Caco-2 (cell line): Measurements from ENCODE around the gene NKD1. TPM values are rescaled to one million over a fixed set of nuclear protein-coding genes. Genes with fewer than 3 reads are reported as not detected.

Experiments used
- BruUV-seq: library from RNA; stranded (reverse); fragments of 400-500 nt; replicated peaks from 2 replicates; lab custom pipeline; 2021; lab: Mats Ljungman, UMichigan
- CTCF ChIA-PET: fragments of 300-600 bp; sonication (Branson Sonifier 250); formaldehyde crosslinking; loops from one replicate; lab custom pipeline; 2022; ENCODE audit warnings: antibody characterized with exemption; lab: Charles Lee
- POLR2A ChIA-PET: fragments of 300-600 bp; sonication (Branson Sonifier 250); formaldehyde crosslinking; loops from one replicate; lab custom pipeline; 2022; ENCODE audit warnings: antibody characterized with exemption; lab: Charles Lee
- DNase-seq, 2 experiments: peaks; one replicate each; pipeline versions ENCODE4 v3.0.0 to v3.0.0-alpha.2; 2020 to 2022
- H3K27me3 ChIP-seq: replicated peaks from 2 replicates; pipeline ENCODE4 v1.6.0; 2011; ENCODE audit warnings: low read length; ENCODE audit not compliant: control insufficient read depth, insufficient read depth
- H3K36me3 ChIP-seq: 2 replicates; pipeline ENCODE4 v1.5.1; 2011; ENCODE audit warnings: low read length; ENCODE audit not compliant: control insufficient read depth, insufficient read depth
- H3K4me1 ChIP-seq: fragments of 250-450 bp; sonication (Bioruptor Pico); 2 replicates; pipeline ENCODE4 v1.5.1; 2020; ENCODE audit warnings: mild to moderate bottlenecking
- H3K4me3 ChIP-seq: 2 replicates; pipeline ENCODE4 v1.5.1; 2011; ENCODE audit warnings: low read depth, mild to moderate bottlenecking, control low read depth, low read length
- H3K9me3 ChIP-seq: fragments of 250-450 bp; sonication (Bioruptor Pico); 2 replicates; pipeline ENCODE4 v1.5.1; 2020; ENCODE audit warnings: mild to moderate bottlenecking, moderate library complexity
- H3K27ac Mint-ChIP-seq: one replicate; pipeline ENCODE4 v1.8.0; 2022; ENCODE audit warnings: mixed read lengths; ENCODE audit not compliant: unreplicated experiment
- H3K27me3 Mint-ChIP-seq: one replicate; pipeline ENCODE4 v1.8.0; 2022; ENCODE audit warnings: mixed read lengths; ENCODE audit not compliant: insufficient read depth, unreplicated experiment
- H3K36me3 Mint-ChIP-seq: one replicate; pipeline ENCODE4 v1.8.0; 2022; ENCODE audit warnings: mild to moderate bottlenecking, mixed read lengths; ENCODE audit not compliant: insufficient read depth, unreplicated experiment
- H3K4me1 Mint-ChIP-seq: one replicate; pipeline ENCODE4 v1.8.0; 2022; ENCODE audit warnings: low read depth, mixed read lengths; ENCODE audit not compliant: unreplicated experiment
- H3K4me3 Mint-ChIP-seq: one replicate; pipeline ENCODE4 v1.8.0; 2022; ENCODE audit warnings: mild to moderate bottlenecking, moderate library complexity, mixed read lengths; ENCODE audit not compliant: unreplicated experiment
- H3K9me3 Mint-ChIP-seq: one replicate; pipeline ENCODE4 v1.8.0; 2022; ENCODE audit warnings: mixed read lengths; ENCODE audit not compliant: unreplicated experiment
- intact Hi-C: fragments of 100-400 bp; cut with micrococcal nuclease; formaldehyde crosslinking; loops from one replicate; pipeline ENCODE4 v1.10.0; 2022; ENCODE audit not compliant: unreplicated experiment
- total RNA-seq: library from RNA; stranded (reverse); gene quantifications from 2 replicates; pipeline ENCODE4 v1.2.3, GENCODE V29; 2022
- TF ChIP-seq, protein P1 (sequence below), 2 experiments: fragments of 200-600 bp in 1 of 2; IDR thresholded peaks; 1 replicate in 1 of 2; 2 replicates in 1 of 2; pipeline versions ENCODE4 v1.5.1 to v1.8.0; 2011 to 2022; ENCODE audit warnings: antibody characterized with exemption in 1 of 2, control low read depth in 1 of 2, inconsistent platforms in 1 of 2, low read depth in 1 of 2, low read length in 1 of 2, mild to moderate bottlenecking in 1 of 2, moderate library complexity in 1 of 2; ENCODE audit not compliant: insufficient read depth in 1 of 2, severe bottlenecking in 1 of 2, unreplicated experiment in 1 of 2

NKD1 gene
- total RNA-seq, 1 experiment from 2014 or later = 54.9 TPM

DNA sequence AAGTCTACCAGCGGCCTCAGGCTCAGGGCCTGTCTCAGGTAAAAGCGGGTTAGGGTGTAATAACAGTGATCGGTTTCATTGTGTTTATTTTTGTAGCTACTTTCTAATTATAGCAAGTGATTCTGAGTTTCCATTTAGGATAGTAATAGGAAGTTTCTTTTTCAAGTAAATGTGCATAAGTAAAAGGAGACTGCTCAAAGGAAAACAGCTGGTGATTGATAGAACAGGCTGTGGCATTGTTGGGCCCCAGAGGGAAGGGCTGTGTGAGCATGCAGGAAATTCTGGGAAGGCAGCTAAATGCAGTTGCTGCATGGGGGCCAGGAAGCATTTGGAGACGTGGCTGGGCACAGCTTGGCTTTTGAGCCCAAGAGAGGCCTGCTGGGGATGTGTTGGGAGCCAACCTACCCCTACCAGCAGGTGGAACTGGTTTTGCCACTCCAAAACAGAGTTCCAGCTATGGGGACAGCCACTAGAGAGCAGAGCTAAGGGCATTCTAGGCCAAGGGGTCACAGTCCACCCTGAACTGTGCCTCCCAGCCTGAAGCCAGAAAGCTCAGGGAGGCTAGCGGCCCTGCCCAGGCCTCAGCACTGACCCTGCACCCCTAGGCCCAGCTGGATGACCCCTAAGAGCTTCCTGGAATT is 120.3 kb downstream of the NKD1 start:
- peak; percentile 74 for DNase-seq
- intact Hi-C loops = loop anchor here (1.0 to 5.0 kb wide), 2 partner anchors 138 to 201 kb away; no protein-coding TSS in a partner anchor
- no peak overlapping the region for H3K4me3 ChIP-seq
- H3K27me3 Mint-ChIP-seq = no peaks in the 10 kb centered on the region
- H3K9me3 Mint-ChIP-seq = peaks cover 20% of the 10 kb centered on the region
- CTCF ChIA-PET = interaction anchor here (0.5 to 8.1 kb wide), 13 partner anchors 10 to 455 kb away, joined by 3 to 188 read pairs (median 4); partner anchors contain the start of genes BRD7 and CYLD
- H3K36me3 Mint-ChIP-seq = no peaks in the 10 kb centered on the region
- peaks cover 19% of the 10 kb centered on the region for H3K9me3 ChIP-seq
- peak overlapping the region; percentile 8 for H3K27ac Mint-ChIP-seq
- peaks cover 21% of the 10 kb centered on the region for H3K4me1 Mint-ChIP-seq
- no peaks in the 10 kb centered on the region for H3K36me3 ChIP-seq
- TF ChIP-seq, protein P1, sequence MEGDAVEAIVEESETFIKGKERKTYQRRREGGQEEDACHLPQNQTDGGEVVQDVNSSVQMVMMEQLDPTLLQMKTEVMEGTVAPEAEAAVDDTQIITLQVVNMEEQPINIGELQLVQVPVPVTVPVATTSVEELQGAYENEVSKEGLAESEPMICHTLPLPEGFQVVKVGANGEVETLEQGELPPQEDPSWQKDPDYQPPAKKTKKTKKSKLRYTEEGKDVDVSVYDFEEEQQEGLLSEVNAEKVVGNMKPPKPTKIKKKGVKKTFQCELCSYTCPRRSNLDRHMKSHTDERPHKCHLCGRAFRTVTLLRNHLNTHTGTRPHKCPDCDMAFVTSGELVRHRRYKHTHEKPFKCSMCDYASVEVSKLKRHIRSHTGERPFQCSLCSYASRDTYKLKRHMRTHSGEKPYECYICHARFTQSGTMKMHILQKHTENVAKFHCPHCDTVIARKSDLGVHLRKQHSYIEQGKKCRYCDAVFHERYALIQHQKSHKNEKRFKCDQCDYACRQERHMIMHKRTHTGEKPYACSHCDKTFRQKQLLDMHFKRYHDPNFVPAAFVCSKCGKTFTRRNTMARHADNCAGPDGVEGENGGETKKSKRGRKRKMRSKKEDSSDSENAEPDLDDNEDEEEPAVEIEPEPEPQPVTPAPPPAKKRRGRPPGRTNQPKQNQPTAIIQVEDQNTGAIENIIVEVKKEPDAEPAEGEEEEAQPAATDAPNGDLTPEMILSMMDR (IDR thresholded peaks at IDR 0.05; ENCODE audit: insufficient read depth in 1 of 2, low read depth in 1 of 2, low read length in 1 of 2, severe bottlenecking in 1 of 2, unreplicated experiment in 1 of 2) = peak in 1 of 2 experiments; percentile 47
- BruUV-seq = no TSS peak
- H3K4me3 Mint-ChIP-seq = no peak overlapping the region
- H3K27me3 ChIP-seq = no peaks in the 10 kb centered on the region
- POLR2A ChIA-PET = no interaction called here
- H3K4me1 ChIP-seq = peaks cover 10% of the 10 kb centered on the region; the same call in 1 of the 2 replicates

DNA sequence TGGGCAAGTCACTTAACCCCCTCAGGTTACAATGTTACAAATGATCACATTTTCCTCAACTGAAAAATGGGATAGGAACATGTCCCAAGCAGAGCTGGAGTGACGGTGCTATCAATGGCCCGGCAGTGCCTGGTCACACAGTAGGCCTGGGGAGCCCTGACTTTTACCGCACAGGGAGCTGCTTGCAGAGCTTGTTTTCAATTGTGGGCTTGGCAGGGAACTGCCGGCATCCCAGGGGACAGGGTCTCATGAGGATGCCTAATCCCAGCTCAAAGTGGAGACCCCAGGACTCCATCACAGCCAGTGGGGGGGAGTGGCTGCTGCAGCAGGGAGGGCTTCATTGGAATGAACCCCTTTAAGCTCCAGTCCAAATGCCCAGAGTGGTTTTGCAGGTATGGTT is 121.5 kb downstream of the NKD1 start:
- intact Hi-C loops = loop anchor here (5.0 kb wide), 1 partner anchor 202 kb away; no protein-coding TSS in a partner anchor
- H3K4me1 Mint-ChIP-seq = peaks cover 21% of the 10 kb centered on the region
- no peaks in the 10 kb centered on the region for H3K36me3 Mint-ChIP-seq
- H3K9me3 Mint-ChIP-seq = peaks cover 20% of the 10 kb centered on the region
- TF ChIP-seq, protein P1 (IDR thresholded peaks at IDR 0.05; ENCODE audit: insufficient read depth in 1 of 2, low read depth in 1 of 2, low read length in 1 of 2, severe bottlenecking in 1 of 2, unreplicated experiment in 1 of 2) = no peak
- Histone ChIP-seq H3K4me1 (peaks cover 10% of the 10 kb centered on the region; the same call in 1 of the 2 replicates), H3K4me3 (no peak overlapping the region), H3K27me3 (no peaks in the 10 kb centered on the region), H3K36me3 (no peaks in the 10 kb centered on the region), H3K9me3 (peaks cover 19% of the 10 kb centered on the region)
- no peak overlapping the region for H3K27ac Mint-ChIP-seq
- POLR2A ChIA-PET = no interaction called here
- BruUV-seq = no TSS peak
- no peaks in the 10 kb centered on the region for H3K27me3 Mint-ChIP-seq
- no peak overlapping the region for H3K4me3 Mint-ChIP-seq
- CTCF ChIA-PET = interaction anchor here (8.1 kb wide), 1 partner anchor 136 kb away, joined by 188 read pairs; no protein-coding TSS in a partner anchor
- no peak for DNase-seq

- Histone ChIP-seq H3K4me3 (no peak overlapping the region), H3K36me3 (no peaks in the 10 kb centered on the region), H3K4me1 (peaks cover 10% of the 10 kb centered on the region; the same call in 1 of the 2 replicates), H3K27me3 (no peaks in the 10 kb centered on the region), H3K9me3 (peaks cover 19% of the 10 kb centered on the region)
- H3K27me3 Mint-ChIP-seq = no peaks in the 10 kb centered on the region
- CTCF ChIA-PET = interaction anchor here (8.1 kb wide), 1 partner anchor 135 kb away, joined by 188 read pairs; no protein-coding TSS in a partner anchor
- peaks cover 21% of the 10 kb centered on the region for H3K4me1 Mint-ChIP-seq
- H3K36me3 Mint-ChIP-seq = no peaks in the 10 kb centered on the region
- no peak overlapping the region for H3K4me3 Mint-ChIP-seq
- POLR2A ChIA-PET = no interaction called here
- TF ChIP-seq, protein P1 (IDR thresholded peaks at IDR 0.05; ENCODE audit: insufficient read depth in 1 of 2, low read depth in 1 of 2, low read length in 1 of 2, severe bottlenecking in 1 of 2, unreplicated experiment in 1 of 2) = no peak
- H3K9me3 Mint-ChIP-seq = peaks cover 20% of the 10 kb centered on the region
- DNase-seq = no peak
- H3K27ac Mint-ChIP-seq = no peak overlapping the region
- intact Hi-C loops = no loop called here
- no TSS peak for BruUV-seq
Measured at GRCh38 chr16:50670476-50670875, 122.3 kb downstream of the NKD1 start.
